GM06990 (cell line): ENCODE data around the gene LSM7.

ENCODE experiments used
- DNase-seq: peaks from one replicate; pipeline ENCODE4 v3.0.0-alpha.2; 2011; ENCODE audit not compliant: insufficient read length; ENCODE audit errors: extremely low read depth
- H3K27me3 ChIP-seq: replicated peaks from 2 replicates; pipeline ENCODE4 v1.6.0; 2011; ENCODE audit warnings: low read length; ENCODE audit not compliant: control insufficient read depth, insufficient read depth
- H3K36me3 ChIP-seq: 2 replicates; pipeline ENCODE4 v1.5.1; 2011; ENCODE audit warnings: low read length; ENCODE audit not compliant: control insufficient read depth, insufficient read depth
- H3K4me3 ChIP-seq: replicated peaks from 2 replicates; pipeline ENCODE4 v1.5.1; 2011; ENCODE audit warnings: low read depth, mild to moderate bottlenecking, control low read depth, low read length
- CTCF ChIP-seq: IDR thresholded peaks from 2 replicates; pipeline ENCODE4 v1.5.1; 2011; ENCODE audit warnings: low read length, control low read depth, mild to moderate bottlenecking, inconsistent platforms; ENCODE audit not compliant: insufficient read depth, poor library complexity, severe bottlenecking

LSM7 gene

GRCh38 chr19:2328401-2329148, at the start of gene LSM7, which contains the start of gene SPPL2B:
Gene LSM7, minus strand, starts transcription at chr19:2328586. Its CDS starts 20 bp downstream, at chr19:2328566.
Gene SPPL2B, plus strand, starts transcription at chr19:2328684. Its CDS starts 26 bp downstream, at chr19:2328710.
- peak; percentile 95 for DNase-seq
- H3K36me3 ChIP-seq = peaks cover 10% of the 10 kb centered on the region
- no peak for TF ChIP-seq CTCF
- peak within 1 kb of the TSS; percentile 98 for H3K4me3 ChIP-seq
- H3K27me3 ChIP-seq = no peaks in the 10 kb centered on the region

- TF ChIP-seq CTCF = no peak
- no peak for DNase-seq
- Histone ChIP-seq H3K27me3 (no peaks in the 10 kb centered on the region), H3K36me3 (no peaks in the 10 kb centered on the region), H3K4me3 (no peak overlapping the region)
These were observed 48.6 kb upstream of the LSM7 start for GRCh38 chr19:2376784-2377519.

- Histone ChIP-seq H3K36me3 (no peaks in the 10 kb centered on the region), H3K27me3 (no peaks in the 10 kb centered on the region), H3K4me3 (no peak overlapping the region)
- no peak for DNase-seq
- no peak for TF ChIP-seq CTCF
These were observed 47.2 kb upstream of the LSM7 start for GRCh38 chr19:2375353-2376121.

- Histone ChIP-seq H3K27me3 (no peaks in the 10 kb centered on the region), H3K36me3 (no peaks in the 10 kb centered on the region), H3K4me3 (no peak overlapping the region)
- no peak for DNase-seq
- TF ChIP-seq CTCF = no peak
These were observed 46.4 kb upstream of the LSM7 start for GRCh38 chr19:2374808-2375207.

GRCh38 chr19:2372076-2372612, 43.8 kb upstream of the LSM7 start:
- DNase-seq = no peak
- H3K4me3 ChIP-seq = no peak overlapping the region
- H3K36me3 ChIP-seq = no peaks in the 10 kb centered on the region
- no peak for TF ChIP-seq CTCF
- no peaks in the 10 kb centered on the region for H3K27me3 ChIP-seq
